ENCODE measurements around the gene IRS2. TPM values are rescaled to one million over a fixed set of nuclear protein-coding genes. Genes with fewer than 3 reads are reported as not detected.

Gene IRS2
- total RNA-seq, 1 experiment from 2014 or later, result 5.9 TPM

- BruUV-seq (replicated peaks), result no TSS peak
- in situ Hi-C loops (cut with HindIII; ENCODE audit: low pct_unique_long_range_greater_than_20kb, low sequenced_read_pairs) (no loop called here), intact Hi-C loops (cut with micrococcal nuclease; ENCODE audit: unreplicated experiment) (no loop called here)
- Histone ChIP-seq H3K4me3 (ENCODE audit: low read depth in 2 of 2, low read length in 2 of 2) (no peak overlapping the region), H3K27ac (ENCODE audit: low read length) (no peak overlapping the region), H3K4me1 (ENCODE audit: control insufficient read depth, insufficient read depth, low read length) (no peaks in the 10 kb centered on the region), H3K9me3 (ENCODE audit: control insufficient read depth, insufficient read depth, low read depth, low read length) (no peaks in the 10 kb centered on the region), H3K36me3 (ENCODE audit: control insufficient read depth, insufficient read depth, low read length) (no peaks in the 10 kb centered on the region), H3K27me3 (ENCODE audit: control insufficient read depth, insufficient read depth, low read length) (no peaks in the 10 kb centered on the region)
- POLR2A ChIA-PET, result no interaction called here
- ATAC-seq, result no peak
- DNase-seq (ENCODE audit: low read depth, low spot score), result no peak
- TF ChIP-seq TCF7L2 (IDR thresholded peaks at IDR 0.05; ENCODE audit: low read depth, low read length) (no peak), SIN3A (IDR thresholded peaks at IDR 0.05; ENCODE audit: borderline replicate concordance, insufficient read depth, low read depth, low read length) (no peak), POLR2AphosphoS5 (IDR thresholded peaks at IDR 0.05; ENCODE audit: low read depth, low read length) (no peak)
- TF ChIP-seq, protein P1, sequence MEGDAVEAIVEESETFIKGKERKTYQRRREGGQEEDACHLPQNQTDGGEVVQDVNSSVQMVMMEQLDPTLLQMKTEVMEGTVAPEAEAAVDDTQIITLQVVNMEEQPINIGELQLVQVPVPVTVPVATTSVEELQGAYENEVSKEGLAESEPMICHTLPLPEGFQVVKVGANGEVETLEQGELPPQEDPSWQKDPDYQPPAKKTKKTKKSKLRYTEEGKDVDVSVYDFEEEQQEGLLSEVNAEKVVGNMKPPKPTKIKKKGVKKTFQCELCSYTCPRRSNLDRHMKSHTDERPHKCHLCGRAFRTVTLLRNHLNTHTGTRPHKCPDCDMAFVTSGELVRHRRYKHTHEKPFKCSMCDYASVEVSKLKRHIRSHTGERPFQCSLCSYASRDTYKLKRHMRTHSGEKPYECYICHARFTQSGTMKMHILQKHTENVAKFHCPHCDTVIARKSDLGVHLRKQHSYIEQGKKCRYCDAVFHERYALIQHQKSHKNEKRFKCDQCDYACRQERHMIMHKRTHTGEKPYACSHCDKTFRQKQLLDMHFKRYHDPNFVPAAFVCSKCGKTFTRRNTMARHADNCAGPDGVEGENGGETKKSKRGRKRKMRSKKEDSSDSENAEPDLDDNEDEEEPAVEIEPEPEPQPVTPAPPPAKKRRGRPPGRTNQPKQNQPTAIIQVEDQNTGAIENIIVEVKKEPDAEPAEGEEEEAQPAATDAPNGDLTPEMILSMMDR (IDR thresholded peaks at IDR 0.05), result no peak
- TF ChIP-seq, protein P2, sequence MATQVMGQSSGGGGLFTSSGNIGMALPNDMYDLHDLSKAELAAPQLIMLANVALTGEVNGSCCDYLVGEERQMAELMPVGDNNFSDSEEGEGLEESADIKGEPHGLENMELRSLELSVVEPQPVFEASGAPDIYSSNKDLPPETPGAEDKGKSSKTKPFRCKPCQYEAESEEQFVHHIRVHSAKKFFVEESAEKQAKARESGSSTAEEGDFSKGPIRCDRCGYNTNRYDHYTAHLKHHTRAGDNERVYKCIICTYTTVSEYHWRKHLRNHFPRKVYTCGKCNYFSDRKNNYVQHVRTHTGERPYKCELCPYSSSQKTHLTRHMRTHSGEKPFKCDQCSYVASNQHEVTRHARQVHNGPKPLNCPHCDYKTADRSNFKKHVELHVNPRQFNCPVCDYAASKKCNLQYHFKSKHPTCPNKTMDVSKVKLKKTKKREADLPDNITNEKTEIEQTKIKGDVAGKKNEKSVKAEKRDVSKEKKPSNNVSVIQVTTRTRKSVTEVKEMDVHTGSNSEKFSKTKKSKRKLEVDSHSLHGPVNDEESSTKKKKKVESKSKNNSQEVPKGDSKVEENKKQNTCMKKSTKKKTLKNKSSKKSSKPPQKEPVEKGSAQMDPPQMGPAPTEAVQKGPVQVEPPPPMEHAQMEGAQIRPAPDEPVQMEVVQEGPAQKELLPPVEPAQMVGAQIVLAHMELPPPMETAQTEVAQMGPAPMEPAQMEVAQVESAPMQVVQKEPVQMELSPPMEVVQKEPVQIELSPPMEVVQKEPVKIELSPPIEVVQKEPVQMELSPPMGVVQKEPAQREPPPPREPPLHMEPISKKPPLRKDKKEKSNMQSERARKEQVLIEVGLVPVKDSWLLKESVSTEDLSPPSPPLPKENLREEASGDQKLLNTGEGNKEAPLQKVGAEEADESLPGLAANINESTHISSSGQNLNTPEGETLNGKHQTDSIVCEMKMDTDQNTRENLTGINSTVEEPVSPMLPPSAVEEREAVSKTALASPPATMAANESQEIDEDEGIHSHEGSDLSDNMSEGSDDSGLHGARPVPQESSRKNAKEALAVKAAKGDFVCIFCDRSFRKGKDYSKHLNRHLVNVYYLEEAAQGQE (IDR thresholded peaks at IDR 0.05; ENCODE audit: insufficient read depth in 1 of 2, low read depth in 2 of 2, low read length in 1 of 2), result no peak
- CTCF ChIA-PET, result no interaction called here
Observed at GRCh38 chr13:109816112-109816807, 29.9 kb upstream of the IRS2 start.

GRCh38 chr13:109815651-109816050 lies 29.3 kb upstream of the IRS2 start:
- Histone ChIP-seq H3K4me3 (ENCODE audit: low read depth in 2 of 2, low read length in 2 of 2) (no peak overlapping the region), H3K4me1 (ENCODE audit: control insufficient read depth, insufficient read depth, low read length) (no peaks in the 10 kb centered on the region), H3K27me3 (ENCODE audit: control insufficient read depth, insufficient read depth, low read length) (no peaks in the 10 kb centered on the region), H3K27ac (ENCODE audit: low read length) (no peak overlapping the region), H3K9me3 (ENCODE audit: control insufficient read depth, insufficient read depth, low read depth, low read length) (no peaks in the 10 kb centered on the region), H3K36me3 (ENCODE audit: control insufficient read depth, insufficient read depth, low read length) (no peaks in the 10 kb centered on the region)
- no TSS peak for BruUV-seq (replicated peaks)
- CTCF ChIA-PET, result no interaction called here
- ATAC-seq, result no peak
- intact Hi-C loops (cut with micrococcal nuclease; ENCODE audit: unreplicated experiment), result no loop called here
- POLR2A ChIA-PET, result no interaction called here
- no peak for DNase-seq (ENCODE audit: low read depth, low spot score)
- TF ChIP-seq, protein P2 (IDR thresholded peaks at IDR 0.05; ENCODE audit: insufficient read depth in 1 of 2, low read depth in 2 of 2, low read length in 1 of 2), result no peak
- no peak for TF ChIP-seq POLR2AphosphoS5 (IDR thresholded peaks at IDR 0.05; ENCODE audit: low read depth, low read length)
- no peak for TF ChIP-seq SIN3A (IDR thresholded peaks at IDR 0.05; ENCODE audit: borderline replicate concordance, insufficient read depth, low read depth, low read length)
- TF ChIP-seq TCF7L2 (IDR thresholded peaks at IDR 0.05; ENCODE audit: low read depth, low read length), result no peak
- in situ Hi-C loops (cut with HindIII; ENCODE audit: low pct_unique_long_range_greater_than_20kb, low sequenced_read_pairs), result no loop called here
